PC-9 (cell line): ENCODE results near the gene TNS1.

ENCODE experiments used
- EZH2 ChIP-seq: fragments of 200-600 bp; sonication (generic); IDR thresholded peaks from 2 replicates; pipeline ENCODE4 v1.8.0; 2017; ENCODE audit warnings: antibody characterized with exemption, low read depth
- TF ChIP-seq, protein P1 (sequence below): fragments of 200-600 bp; sonication (generic); conservative IDR thresholded peaks from 2 replicates; pipeline ENCODE4 v1.6.1; 2017; ENCODE audit warnings: mixed run types, antibody characterized with exemption, mild to moderate bottlenecking, moderate library complexity

DNA sequence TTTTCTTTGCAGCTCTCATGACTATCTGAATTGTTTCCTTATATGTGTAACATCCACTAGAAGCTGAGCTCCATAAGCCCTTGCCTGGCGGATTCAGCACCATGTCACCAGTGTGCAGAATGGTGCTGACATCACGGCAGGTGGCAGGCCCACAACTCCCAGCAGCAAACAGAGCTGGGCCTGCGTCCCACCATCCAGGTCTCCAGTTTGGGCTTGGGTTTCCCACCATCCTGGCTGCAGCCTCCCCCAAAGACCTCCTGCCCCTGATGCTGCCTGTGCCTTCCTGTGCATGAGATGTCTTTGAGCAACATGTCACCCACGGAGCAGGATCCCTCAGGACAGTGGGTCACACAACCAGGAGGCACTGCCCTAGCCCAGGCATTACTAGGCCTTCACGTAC lies 113.1 kb downstream of the TNS1 start:
- TF ChIP-seq, protein P1, sequence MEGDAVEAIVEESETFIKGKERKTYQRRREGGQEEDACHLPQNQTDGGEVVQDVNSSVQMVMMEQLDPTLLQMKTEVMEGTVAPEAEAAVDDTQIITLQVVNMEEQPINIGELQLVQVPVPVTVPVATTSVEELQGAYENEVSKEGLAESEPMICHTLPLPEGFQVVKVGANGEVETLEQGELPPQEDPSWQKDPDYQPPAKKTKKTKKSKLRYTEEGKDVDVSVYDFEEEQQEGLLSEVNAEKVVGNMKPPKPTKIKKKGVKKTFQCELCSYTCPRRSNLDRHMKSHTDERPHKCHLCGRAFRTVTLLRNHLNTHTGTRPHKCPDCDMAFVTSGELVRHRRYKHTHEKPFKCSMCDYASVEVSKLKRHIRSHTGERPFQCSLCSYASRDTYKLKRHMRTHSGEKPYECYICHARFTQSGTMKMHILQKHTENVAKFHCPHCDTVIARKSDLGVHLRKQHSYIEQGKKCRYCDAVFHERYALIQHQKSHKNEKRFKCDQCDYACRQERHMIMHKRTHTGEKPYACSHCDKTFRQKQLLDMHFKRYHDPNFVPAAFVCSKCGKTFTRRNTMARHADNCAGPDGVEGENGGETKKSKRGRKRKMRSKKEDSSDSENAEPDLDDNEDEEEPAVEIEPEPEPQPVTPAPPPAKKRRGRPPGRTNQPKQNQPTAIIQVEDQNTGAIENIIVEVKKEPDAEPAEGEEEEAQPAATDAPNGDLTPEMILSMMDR, result no peak
- TF ChIP-seq EZH2, result no peak
